Stimulated activated CD8-positive, alpha-beta memory T cell treated with anti-CD3 and anti-CD28 coated beads, Interleukin-7, amount 100 ng/mL, for 4 hours (primary cell): Measurements from ENCODE around the gene OFD1.

ENCODE experiments used
- DNase-seq, 2 donors: peaks; one replicate each; pipeline ENCODE4 v3.0.0-alpha.2; 2020; ENCODE audit warnings: low read depth in 2 of 2

Gene OFD1

GRCh38 chrX:13752646-13753045 is 18.1 kb downstream of the OFD1 start:
- no peak for DNase-seq

- DNase-seq, result no peak
Observed at GRCh38 chrX:13754765-13755164, 20.2 kb downstream of the OFD1 start.

GRCh38 chrX:13755254-13755653 is 20.7 kb downstream of the OFD1 start:
- no peak for DNase-seq

GRCh38 chrX:13756381-13756780 is 21.8 kb downstream of the OFD1 start:
- DNase-seq, result no peak

GRCh38 chrX:13759152-13759718 is 24.7 kb downstream of the OFD1 start:
- DNase-seq, result no peak

- no peak for DNase-seq
Observed at GRCh38 chrX:13760426-13760825, 25.9 kb downstream of the OFD1 start.

GRCh38 chrX:13761606-13762414 is 27.3 kb downstream of the OFD1 start:
- no peak for DNase-seq

- no peak for DNase-seq
Observed at GRCh38 chrX:13763489-13763888, 28.9 kb downstream of the OFD1 start.

GRCh38 chrX:13764281-13764680 is 29.7 kb downstream of the OFD1 start:
- DNase-seq, result no peak

- no peak for DNase-seq
Observed at GRCh38 chrX:13764765-13765164, 30.2 kb downstream of the OFD1 start.

GRCh38 chrX:13768939-13769338 is 34.4 kb downstream of the OFD1 start:
- no peak for DNase-seq

GRCh38 chrX:13770013-13770535 is 35.5 kb downstream of the OFD1 start:
- DNase-seq, result no peak

GRCh38 chrX:13774696-13775095 is 40.1 kb downstream of the OFD1 start:
- no peak for DNase-seq

- DNase-seq, result no peak
Observed at GRCh38 chrX:13775837-13776236, 41.3 kb downstream of the OFD1 start.

- DNase-seq, result no peak
Observed at GRCh38 chrX:13776387-13776786, 41.8 kb downstream of the OFD1 start.

GRCh38 chrX:13778916-13779315 is 44.4 kb downstream of the OFD1 start:
- no peak for DNase-seq

- no peak for DNase-seq
Observed at GRCh38 chrX:13780868-13781427, 46.4 kb downstream of the OFD1 start.

- DNase-seq, result no peak
Observed at GRCh38 chrX:13786048-13786447, 51.5 kb downstream of the OFD1 start.

GRCh38 chrX:13790206-13791131 is 55.9 kb downstream of the OFD1 start:
- DNase-seq, result no peak

GRCh38 chrX:13791145-13791544 is 56.6 kb downstream of the OFD1 start:
- no peak for DNase-seq

GRCh38 chrX:13791559-13791958 is 57.0 kb downstream of the OFD1 start:
- DNase-seq, result no peak

GRCh38 chrX:13793897-13794296 is 59.3 kb downstream of the OFD1 start:
- DNase-seq, result no peak
